Hepatic stellate cell (primary cell): Measurements from ENCODE around the gene TTC28.
A peak's percentile ranks its signal among the peaks of the same experiment; 100 is the strongest.
"Not testable (repeated sequence)": the region's sequence is repeated elsewhere in the genome, so short reads cannot be mapped to it uniquely, and the experiment has no call there.

Source experiments
- DNase-seq: peaks from one replicate; pipeline ENCODE4 v3.0.0; 2011; ENCODE audit warnings: low spot score

TTC28 gene

GRCh38 chr22:28488825-28489224 is 190.8 kb downstream of the TTC28 start:
- no peak for DNase-seq

DNA sequence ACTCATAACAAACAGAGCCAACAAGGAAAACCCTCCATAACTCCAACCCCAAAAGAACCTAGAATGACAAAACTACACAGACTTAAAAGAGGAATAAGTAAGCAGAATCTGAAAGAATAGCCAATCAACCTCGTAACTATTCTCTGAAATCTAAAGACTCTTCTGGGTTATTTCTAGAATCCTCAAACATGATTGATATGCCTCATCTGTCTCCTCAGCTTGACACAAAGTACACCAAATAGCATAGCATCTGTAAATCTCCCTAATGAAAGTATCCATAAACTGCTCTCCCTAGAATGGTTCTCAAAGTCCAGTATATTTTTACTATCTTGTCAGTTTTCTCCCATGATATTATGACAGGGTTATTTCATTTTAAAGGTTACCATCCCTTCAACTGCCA is 195.0 kb downstream of the TTC28 start:
- no peak for DNase-seq

- no peak for DNase-seq
These were observed 197.9 kb downstream of the TTC28 start for GRCh38 chr22:28481725-28482124.

DNA sequence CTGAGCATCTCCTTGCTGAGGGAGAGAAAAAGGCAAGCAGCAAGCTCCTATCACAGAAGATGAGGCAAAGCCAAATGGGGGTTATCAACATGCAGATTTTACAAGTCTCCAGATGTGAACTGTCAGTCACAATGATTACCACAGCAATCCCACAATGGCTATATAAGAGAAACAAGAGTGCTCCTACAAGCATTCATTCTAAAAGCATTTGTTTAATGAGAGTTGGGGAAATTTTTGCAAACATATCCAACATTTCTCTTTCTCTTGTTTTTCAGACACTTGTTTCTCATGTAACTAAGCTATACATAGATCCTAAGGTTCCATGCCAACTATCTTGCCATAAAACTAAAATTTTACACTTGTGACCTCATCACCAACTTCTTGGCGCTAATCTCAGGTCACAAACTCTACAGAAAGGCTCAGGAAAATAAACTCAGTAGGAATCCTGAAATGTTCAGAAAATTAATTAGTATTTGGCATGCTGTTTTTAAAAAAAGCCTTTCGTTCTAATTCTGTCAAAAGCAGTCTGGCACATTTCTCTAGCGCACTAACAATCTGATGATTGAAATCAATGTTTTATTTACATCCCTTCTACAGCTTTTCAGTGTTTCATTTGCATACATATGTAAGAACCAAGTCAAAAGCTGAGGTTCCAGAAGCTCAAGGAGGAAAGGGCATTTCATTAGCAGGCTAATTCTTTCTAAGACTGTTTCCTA is 199.5 kb downstream of the TTC28 start:
- DNase-seq = no peak

- no peak for DNase-seq
These were observed 201.1 kb downstream of the TTC28 start for GRCh38 chr22:28478564-28478963.

DNA sequence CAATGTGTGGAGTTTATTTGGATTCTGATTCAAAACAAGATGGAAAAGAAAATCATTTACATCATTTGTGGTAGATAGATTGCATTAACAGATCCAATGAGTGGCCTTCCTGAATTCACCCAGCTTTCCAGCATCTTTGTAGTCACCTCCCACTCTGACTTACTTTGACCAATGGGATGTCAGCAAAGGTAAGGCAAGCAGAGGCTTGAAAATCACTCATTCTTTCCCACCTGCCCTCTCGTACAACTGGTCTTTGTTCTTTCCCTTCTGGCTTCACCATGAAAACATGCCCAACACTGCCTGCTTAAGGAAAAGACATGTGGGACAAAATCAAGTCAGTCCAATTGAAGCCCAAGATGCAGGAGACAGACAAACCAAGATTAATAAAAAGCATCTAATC is 202.1 kb downstream of the TTC28 start:
- DNase-seq = no peak

- DNase-seq = no peak
These were observed 205.3 kb downstream of the TTC28 start for GRCh38 chr22:28474330-28474729.

DNA sequence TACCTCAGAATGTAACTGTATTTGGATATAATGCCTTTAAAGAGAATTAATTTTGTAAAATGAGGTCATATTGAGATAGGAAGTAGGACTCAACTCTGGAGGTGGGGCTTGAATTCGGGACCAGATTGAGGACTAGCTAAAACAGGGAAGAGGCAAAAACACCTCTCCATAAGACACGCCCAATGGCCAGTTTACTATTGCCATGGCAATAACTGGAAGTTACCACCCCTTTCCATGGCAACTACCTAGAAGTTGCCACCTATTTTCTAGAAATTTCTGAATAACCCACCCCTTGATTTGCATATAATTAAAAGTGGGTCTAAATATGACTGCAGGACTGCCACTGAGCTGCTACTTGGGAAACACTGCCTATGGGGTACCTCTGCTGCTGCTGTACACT is 206.4 kb downstream of the TTC28 start:
- no peak for DNase-seq

DNA sequence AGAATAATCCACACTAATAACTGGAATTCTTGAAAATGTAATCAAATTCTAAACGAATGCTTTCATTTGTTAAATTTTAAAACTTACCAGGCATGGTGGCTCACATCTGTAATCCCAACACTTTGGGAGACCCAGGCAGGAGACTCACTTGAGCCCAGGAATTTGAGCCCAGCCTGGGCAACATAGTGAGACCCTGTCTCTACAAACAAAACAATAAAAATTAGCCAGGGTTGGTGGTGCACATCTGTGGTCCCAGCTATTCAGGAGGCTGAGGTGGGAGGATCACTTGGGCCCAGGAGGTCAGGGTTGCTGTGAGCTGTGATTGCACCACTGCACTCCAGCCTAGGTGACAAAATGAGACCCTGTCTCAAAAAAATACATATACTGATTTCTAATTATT is 212.6 kb downstream of the TTC28 start:
- DNase-seq = not testable (repeated sequence)

DNA sequence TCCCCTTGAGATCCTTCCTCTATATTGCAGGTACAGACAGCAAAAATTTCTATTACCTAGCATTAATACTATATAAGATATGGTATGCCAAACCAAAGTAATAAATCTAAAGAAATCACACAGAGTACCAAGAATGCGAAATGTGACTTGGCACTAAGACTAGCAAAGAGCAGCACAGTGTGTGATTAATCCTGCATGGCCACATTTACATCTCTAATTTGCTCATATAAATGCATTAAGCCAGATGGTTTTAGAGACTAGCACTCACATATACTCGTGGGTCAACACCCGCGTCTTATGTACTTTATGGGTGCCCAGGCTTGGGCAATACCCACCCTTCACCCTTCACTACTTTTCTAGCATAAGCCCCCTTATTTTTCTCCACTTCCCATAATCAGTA is 213.2 kb downstream of the TTC28 start:
- no peak for DNase-seq

- no peak for DNase-seq
These were observed 213.8 kb downstream of the TTC28 start for GRCh38 chr22:28465841-28466240.

DNA sequence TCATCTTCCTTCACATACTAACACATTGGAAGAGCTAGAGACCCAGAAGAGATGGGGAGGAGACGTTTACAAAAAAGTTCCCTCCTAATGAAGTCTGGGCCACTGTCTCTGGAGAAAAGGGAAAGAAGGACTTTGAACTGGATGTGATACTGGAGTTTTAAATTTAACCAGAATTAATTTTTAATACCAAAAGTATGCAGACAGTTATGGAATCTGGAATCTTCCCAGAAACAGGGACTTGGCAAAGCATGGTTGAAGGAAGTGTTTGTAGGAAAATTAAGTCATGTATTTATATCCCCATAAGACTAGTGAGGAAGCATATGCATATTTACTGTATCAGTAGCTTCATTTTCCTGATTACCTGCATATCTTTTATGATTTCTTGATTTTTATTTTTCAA is 215.5 kb downstream of the TTC28 start:
- DNase-seq = no peak

GRCh38 chr22:28463408-28463807 is 216.2 kb downstream of the TTC28 start:
- not testable (repeated sequence) for DNase-seq

DNA sequence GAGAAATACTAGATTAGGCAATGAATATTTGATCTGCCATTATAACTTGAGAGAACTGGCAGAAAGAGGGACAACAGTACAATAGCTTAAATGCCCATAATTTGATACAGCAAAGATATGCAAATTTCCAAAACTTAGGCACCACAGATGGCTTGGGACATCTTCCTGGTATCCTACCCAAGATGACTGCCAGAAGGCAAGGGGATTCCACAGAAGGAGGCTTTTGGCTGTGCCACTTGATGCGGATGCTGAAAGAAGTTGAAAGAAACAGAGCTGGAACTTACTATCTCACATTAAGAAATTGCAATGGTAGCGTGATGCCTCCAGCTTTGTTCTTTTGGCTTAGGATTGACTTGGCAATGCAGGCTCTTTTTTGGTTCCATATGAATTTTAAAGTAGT is 216.7 kb downstream of the TTC28 start:
- no peak for DNase-seq

DNA sequence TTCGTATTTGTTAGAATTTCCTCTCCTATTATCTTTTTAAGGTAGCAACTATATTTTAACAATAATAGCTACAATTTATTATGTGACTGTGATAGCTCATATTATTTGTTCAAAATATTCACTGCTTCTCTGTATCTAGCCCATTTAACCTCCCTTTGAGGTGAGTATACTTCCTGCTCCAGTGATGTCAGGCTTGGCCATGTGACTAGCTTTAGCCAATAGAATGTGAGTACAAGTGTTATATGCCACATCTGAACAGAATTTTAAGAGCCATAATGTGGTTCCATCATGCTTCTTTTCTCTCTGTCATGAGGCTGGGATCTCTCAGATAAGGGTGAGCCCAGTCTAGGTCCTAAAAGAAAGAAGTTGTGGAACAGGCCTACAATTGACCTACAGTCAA is 217.6 kb downstream of the TTC28 start:
- no peak for DNase-seq

GRCh38 chr22:28454431-28455064 is 225.1 kb downstream of the TTC28 start:
- DNase-seq = no peak

DNA sequence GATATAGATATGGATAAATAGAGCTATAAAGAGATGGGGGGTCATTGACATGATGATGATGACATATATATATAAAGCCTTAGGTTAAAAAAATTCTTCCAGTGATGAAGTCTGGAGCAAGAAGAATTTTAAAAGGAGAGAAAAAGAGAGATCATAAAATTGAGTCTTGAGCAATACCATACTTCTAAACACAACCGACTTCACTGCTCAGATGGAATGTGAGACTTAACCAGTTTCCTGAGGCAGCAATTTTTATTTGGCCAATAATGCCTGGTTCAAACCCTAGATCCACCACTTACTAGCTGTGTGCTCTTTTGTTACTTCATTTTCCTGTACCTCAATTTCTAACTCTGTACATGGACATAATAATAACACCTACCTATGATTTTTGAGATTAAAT is 229.5 kb downstream of the TTC28 start:
- DNase-seq = no peak

GRCh38 chr22:28449041-28449440 is 230.6 kb downstream of the TTC28 start:
- no peak for DNase-seq

GRCh38 chr22:28448625-28449024 is 231.0 kb downstream of the TTC28 start:
- no peak for DNase-seq

DNA sequence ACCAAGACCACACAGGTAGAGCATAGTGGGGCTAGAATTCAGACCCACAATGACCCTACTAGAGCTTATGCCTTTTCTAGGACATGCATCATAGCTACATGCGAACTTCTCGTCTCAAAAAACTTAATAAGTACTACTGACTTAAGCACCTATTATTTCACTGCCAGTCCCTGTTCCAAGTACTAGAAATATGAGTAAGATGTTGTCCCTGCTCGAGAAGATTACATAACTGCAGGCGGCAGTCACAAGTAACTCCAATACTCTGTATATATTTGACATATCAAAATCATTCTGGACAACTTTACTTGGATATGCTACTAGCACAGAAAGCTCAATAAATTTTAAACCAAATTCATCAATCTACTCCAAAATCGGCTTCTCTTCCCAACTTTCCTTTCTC is 235.0 kb downstream of the TTC28 start:
- DNase-seq = no peak

- peak; percentile 55 for DNase-seq
These were observed 236.1 kb downstream of the TTC28 start for GRCh38 chr22:28443526-28443876.

GRCh38 chr22:28442711-28443525 is 236.7 kb downstream of the TTC28 start:
- peak; percentile 54 for DNase-seq

DNA sequence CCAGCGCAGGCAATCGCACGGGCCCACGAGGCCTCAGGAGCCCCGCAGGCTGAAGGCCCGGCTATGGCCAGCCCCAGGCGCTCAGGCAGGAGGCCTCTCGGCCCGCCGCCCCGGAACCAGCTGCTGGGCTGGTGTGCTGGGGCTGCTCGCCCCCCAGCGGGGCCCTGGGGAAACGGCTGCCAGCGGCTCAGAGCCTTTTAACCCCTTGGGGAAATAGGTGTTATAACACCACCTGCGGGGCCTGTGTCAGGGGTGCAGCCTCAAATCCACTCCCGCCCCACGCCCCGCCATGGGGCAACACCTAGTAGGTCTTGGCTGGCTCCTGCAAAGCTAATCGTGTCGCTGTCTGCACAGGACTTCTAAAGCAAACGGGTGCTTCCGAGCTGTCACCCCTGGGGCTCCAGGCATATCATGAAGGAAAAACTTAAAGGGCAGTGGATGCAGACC is 237.4 kb downstream of the TTC28 start:
- DNase-seq = peak; percentile 80
